Activated CD4-positive, alpha-beta memory T cell treated with anti-CD3 and anti-CD28 coated beads, Interleukin-2, amount 10 ng/mL, durations not matched to agents 7 days and 5 days (primary cell): ENCODE data around the gene OR1L1. TPM values are rescaled to one million over a fixed set of nuclear protein-coding genes. Genes with fewer than 3 reads are reported as not detected.

ENCODE experiments used
- CTCF ChIA-PET: fragments of 350-600 bp; sonication (Branson Sonifier 250); formaldehyde crosslinking; loops from one replicate; lab custom pipeline; 2021; ENCODE audit warnings: antibody characterized with exemption, inconsistent platforms; lab: Charles Lee
- POLR2A ChIA-PET: fragments of 350-600 bp; sonication (Branson Sonifier 250); formaldehyde crosslinking; loops from one replicate; lab custom pipeline; 2021; ENCODE audit warnings: antibody characterized with exemption; lab: Charles Lee
- DNase-seq: peaks from one replicate; pipeline ENCODE4 v3.0.0-alpha.2; 2020
- H3K27ac Mint-ChIP-seq: one replicate; pipeline ENCODE4 v1.8.0; 2021; ENCODE audit warnings: mild to moderate bottlenecking, mixed read lengths
- H3K27me3 Mint-ChIP-seq: one replicate; pipeline ENCODE4 v1.8.0; 2021; ENCODE audit warnings: mixed read lengths
- H3K36me3 Mint-ChIP-seq: one replicate; pipeline ENCODE4 v1.8.0; 2021; ENCODE audit warnings: low read depth, mixed read lengths
- H3K4me1 Mint-ChIP-seq: one replicate; pipeline ENCODE4 v1.8.0; 2021; ENCODE audit warnings: mixed read lengths
- H3K4me3 Mint-ChIP-seq: one replicate; pipeline ENCODE4 v1.8.0; 2021; ENCODE audit warnings: mild to moderate bottlenecking, mixed read lengths
- H3K9me3 Mint-ChIP-seq: one replicate; pipeline ENCODE4 v1.8.0; 2021; ENCODE audit warnings: mixed read lengths
- total RNA-seq, 2 experiments: library from RNA; stranded (reverse); gene quantifications; one replicate each; pipeline ENCODE4 v1.2.3, GENCODE V29; 2021

The OR1L1 gene, protein sequence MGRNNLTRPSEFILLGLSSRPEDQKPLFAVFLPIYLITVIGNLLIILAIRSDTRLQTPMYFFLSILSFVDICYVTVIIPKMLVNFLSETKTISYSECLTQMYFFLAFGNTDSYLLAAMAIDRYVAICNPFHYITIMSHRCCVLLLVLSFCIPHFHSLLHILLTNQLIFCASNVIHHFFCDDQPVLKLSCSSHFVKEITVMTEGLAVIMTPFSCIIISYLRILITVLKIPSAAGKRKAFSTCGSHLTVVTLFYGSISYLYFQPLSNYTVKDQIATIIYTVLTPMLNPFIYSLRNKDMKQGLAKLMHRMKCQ
- total RNA-seq = not detected

DNA sequence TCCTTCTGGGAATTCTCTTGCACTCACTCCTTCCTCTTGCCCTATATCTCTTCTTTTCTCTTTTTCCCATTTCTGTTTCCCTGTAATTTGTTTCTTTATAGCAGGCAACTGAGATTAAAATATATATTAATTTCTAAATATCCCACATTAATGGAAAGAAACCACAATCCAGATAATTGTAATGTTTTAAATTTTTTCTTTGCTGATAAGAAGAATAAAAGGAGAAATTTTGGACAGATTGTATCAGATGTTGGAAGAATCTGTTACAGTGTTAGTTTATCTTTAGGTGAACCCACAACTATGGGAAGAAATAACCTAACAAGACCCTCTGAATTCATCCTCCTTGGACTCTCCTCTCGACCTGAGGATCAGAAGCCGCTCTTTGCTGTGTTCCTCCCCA, at the start of gene OR1L1:
TSS of gene OR1L1 (plus strand) at position 301 of the 400 bp plus-strand sequence. CDS start at position 301, 0 bp downstream.
- Mint-ChIP-seq H3K4me1 (no peaks in the 10 kb centered on the region), H3K27ac (no peak within 1 kb of the TSS), H3K4me3 (no peak within 1 kb of the TSS), H3K9me3 (peaks cover 2% of the 10 kb centered on the region), H3K27me3 (no peaks in the 10 kb centered on the region), H3K36me3 (no peaks in the 10 kb centered on the region)
- POLR2A ChIA-PET = no interaction called here
- CTCF ChIA-PET = no interaction called here
- no peak for DNase-seq

DNA sequence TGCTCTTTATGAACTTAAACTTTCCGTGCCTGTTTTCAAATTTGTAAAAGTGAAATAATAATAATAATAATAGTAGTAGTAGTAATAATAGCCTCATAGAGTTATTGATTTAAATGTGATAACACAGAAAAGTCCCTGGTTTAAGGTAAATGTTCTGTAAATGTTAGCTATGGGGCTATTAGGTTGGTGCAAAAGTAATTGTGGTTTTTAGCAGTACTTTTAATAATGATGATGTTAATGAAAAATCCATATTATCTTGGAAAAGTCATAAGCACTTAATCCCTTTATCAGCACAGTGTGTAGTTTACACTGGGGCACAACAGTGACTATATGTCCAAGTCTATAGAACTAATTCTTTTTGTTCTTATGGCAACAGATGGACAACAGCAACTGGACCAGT, 47.2 kb upstream of the OR1L1 start, which contains the start of gene OR1Q1:
TSS of gene OR1Q1 (plus strand) at position 377 of the 400 bp plus-strand sequence. CDS start at position 377, 0 bp downstream.
- no peak within 1 kb of the TSS for H3K27ac Mint-ChIP-seq
- no peaks in the 10 kb centered on the region for H3K4me1 Mint-ChIP-seq
- H3K36me3 Mint-ChIP-seq = no peaks in the 10 kb centered on the region
- CTCF ChIA-PET = no interaction called here
- POLR2A ChIA-PET = no interaction called here
- no peak for DNase-seq
- no peak within 1 kb of the TSS for H3K4me3 Mint-ChIP-seq
- peaks cover 2% of the 10 kb centered on the region for H3K27me3 Mint-ChIP-seq
- no peaks in the 10 kb centered on the region for H3K9me3 Mint-ChIP-seq

DNA sequence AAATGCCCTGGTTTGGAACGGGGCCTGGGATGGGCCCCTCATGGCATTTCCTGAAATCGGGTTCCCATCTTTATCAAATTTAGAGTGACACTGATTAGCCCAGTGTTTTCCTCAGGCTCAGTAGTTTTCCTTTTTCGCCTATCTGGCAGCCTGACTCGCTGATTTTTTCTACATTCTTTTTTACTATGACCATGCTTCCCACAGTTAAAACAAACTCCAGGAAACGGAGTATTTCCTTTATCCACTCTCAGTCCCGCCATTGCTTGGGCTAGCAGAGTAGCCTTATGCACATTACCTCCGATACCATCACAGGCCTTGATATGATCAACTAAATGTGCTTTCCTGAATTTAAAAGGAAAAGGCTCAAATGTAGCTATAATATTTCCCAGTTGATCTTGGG, 41.5 kb upstream of the OR1L1 start:
- H3K27ac Mint-ChIP-seq = no peak overlapping the region
- H3K4me3 Mint-ChIP-seq = no peak overlapping the region
- H3K36me3 Mint-ChIP-seq = no peaks in the 10 kb centered on the region
- H3K9me3 Mint-ChIP-seq = peaks cover 2% of the 10 kb centered on the region
- H3K4me1 Mint-ChIP-seq = no peaks in the 10 kb centered on the region
- DNase-seq = no peak
- CTCF ChIA-PET = no interaction called here
- H3K27me3 Mint-ChIP-seq = no peaks in the 10 kb centered on the region
- POLR2A ChIA-PET = no interaction called here

DNA sequence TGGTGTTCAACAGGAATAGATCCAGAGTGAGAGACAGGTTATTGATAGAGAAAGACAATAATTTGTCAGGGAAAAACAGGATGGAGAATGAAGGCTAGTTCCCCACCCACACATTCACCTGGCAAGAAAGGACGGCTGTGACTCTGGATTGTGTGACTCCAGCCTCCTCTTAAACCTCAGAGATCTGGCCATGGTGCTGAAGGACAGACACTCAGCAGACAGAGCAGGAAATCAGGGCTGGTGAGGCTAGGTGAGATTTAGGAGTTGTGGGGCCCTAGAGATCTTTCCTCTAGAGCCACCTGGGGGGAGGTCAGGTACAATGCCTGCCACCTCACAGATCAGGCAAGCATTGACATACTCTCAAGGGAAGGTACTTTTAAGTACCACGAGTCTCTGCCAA, 19.3 kb upstream of the OR1L1 start:
- ChIA-PET POLR2A (no interaction called here), CTCF (no interaction called here)
- H3K4me1 Mint-ChIP-seq = no peaks in the 10 kb centered on the region
- no peak overlapping the region for H3K27ac Mint-ChIP-seq
- H3K27me3 Mint-ChIP-seq = peaks cover 3% of the 10 kb centered on the region
- DNase-seq = no peak
- H3K36me3 Mint-ChIP-seq = no peaks in the 10 kb centered on the region
- peaks cover 3% of the 10 kb centered on the region for H3K9me3 Mint-ChIP-seq
- H3K4me3 Mint-ChIP-seq = no peak overlapping the region

DNA sequence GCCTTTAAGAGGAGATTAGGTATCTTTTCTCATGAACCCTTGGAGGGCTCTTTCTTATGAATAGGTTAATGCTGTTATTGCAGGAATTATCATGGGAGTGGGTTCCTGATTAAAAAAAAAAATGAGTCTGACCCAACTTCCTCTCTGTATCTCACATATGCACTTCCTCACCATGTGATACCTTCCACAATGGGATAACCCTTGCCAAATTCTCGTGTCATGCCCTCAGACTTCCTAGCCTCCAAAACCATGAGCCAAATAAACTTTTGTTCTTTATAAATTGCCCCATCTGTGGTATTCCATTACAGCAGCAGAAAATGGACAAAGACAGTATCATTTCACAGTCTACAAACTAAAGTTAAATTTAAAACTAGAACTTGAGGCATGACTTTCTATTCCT, 5.1 kb upstream of the OR1L1 start:
- POLR2A ChIA-PET = no interaction called here
- CTCF ChIA-PET = no interaction called here
- H3K27ac Mint-ChIP-seq = no peak overlapping the region
- no peaks in the 10 kb centered on the region for H3K36me3 Mint-ChIP-seq
- no peaks in the 10 kb centered on the region for H3K4me1 Mint-ChIP-seq
- no peak for DNase-seq
- H3K27me3 Mint-ChIP-seq = no peaks in the 10 kb centered on the region
- H3K9me3 Mint-ChIP-seq = no peaks in the 10 kb centered on the region
- no peak overlapping the region for H3K4me3 Mint-ChIP-seq

DNA sequence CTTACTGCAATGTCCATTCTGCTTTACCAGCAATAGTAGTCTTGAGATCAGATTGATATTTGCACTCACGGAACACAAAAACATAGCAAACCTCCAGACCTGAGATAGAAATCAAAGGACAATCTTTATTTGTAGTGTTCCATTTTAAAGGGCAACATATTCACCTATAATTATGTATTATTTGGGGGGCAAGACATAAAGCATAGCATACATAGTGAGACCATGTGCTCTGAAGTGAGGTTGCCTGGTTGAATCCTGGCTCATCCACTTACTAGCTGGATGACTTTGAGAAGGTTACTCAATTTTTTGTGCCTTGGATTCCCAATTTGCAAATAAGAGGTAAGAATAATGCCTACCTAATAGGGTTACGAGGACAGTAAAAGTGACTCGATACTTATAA, 4.0 kb upstream of the OR1L1 start, which contains the start of gene OR1B1:
TSS of gene OR1B1 (minus strand) at position 101 of the 400 bp plus-strand sequence.
- Mint-ChIP-seq H3K27me3 (no peaks in the 10 kb centered on the region), H3K27ac (no peak within 1 kb of the TSS), H3K9me3 (no peaks in the 10 kb centered on the region), H3K4me1 (no peaks in the 10 kb centered on the region), H3K36me3 (no peaks in the 10 kb centered on the region), H3K4me3 (no peak within 1 kb of the TSS)
- no peak for DNase-seq
- ChIA-PET POLR2A (no interaction called here), CTCF (no interaction called here)

DNA sequence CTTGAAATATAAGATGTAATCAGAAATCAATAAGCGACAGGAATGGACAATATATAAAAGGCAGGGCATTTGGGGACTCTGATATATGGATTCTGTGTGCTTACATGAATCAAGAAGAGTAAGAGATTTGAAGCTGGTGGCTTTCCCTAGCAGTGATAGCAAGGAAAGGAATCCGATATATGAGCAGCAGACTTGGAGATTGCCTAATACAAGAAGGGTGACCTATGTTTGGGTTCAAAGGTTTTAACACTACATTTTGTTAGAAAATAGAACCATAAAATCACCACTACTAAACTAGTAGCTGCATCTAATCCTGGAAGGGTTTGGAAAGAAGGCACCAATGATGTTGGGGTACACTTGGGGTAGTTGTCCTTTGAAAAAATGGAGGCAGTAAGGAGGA, 11.0 kb downstream of the OR1L1 start:
- no peak for DNase-seq
- no peaks in the 10 kb centered on the region for H3K4me1 Mint-ChIP-seq
- POLR2A ChIA-PET = no interaction called here
- H3K9me3 Mint-ChIP-seq = peaks cover 6% of the 10 kb centered on the region
- no peak overlapping the region for H3K4me3 Mint-ChIP-seq
- no peaks in the 10 kb centered on the region for H3K27me3 Mint-ChIP-seq
- H3K27ac Mint-ChIP-seq = no peak overlapping the region
- H3K36me3 Mint-ChIP-seq = no peaks in the 10 kb centered on the region
- CTCF ChIA-PET = no interaction called here

DNA sequence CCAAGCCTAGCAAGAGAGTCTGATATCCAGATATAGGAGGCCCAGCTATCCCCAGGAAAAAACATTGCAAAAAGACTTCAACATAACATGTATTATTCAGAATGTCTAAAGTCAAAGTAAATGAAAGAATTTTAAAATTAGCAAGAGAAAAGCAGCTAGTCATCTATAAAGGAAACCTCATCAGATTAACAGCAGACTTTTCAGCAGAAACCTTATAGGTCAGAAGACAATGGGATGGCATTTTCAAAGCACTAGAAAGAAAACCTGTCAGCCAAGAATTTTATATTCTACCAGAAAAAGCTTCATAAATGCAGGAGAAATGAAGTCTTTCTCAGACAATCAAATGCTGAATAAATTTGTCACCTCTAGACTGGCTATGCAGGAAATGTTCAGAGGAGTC, 23.3 kb downstream of the OR1L1 start:
- Mint-ChIP-seq H3K9me3 (peaks cover 8% of the 10 kb centered on the region), H3K27ac (no peak overlapping the region), H3K4me1 (no peaks in the 10 kb centered on the region), H3K27me3 (no peaks in the 10 kb centered on the region), H3K36me3 (no peaks in the 10 kb centered on the region), H3K4me3 (no peak overlapping the region)
- POLR2A ChIA-PET = no interaction called here
- CTCF ChIA-PET = no interaction called here
- DNase-seq = no peak

DNA sequence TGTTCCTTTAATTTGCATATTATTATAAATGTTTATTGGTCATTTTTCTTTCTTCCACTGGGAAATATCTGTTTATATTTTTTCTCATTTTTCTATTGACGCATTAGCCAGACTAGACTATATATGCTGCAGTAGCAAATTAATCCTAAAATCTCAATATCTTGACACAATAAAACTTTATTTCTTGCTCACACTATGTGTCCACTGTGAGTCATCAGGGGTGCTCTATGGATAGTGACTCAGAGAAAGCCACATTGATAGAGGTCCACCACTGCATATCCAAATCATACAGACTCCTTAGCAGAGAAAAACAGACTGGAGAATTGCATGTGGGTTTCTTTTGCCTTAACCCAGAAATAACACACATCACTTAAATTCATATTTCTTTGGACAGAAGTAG, 34.2 kb downstream of the OR1L1 start:
- H3K36me3 Mint-ChIP-seq = no peaks in the 10 kb centered on the region
- ChIA-PET CTCF (no interaction called here), POLR2A (no interaction called here)
- H3K4me1 Mint-ChIP-seq = no peaks in the 10 kb centered on the region
- H3K4me3 Mint-ChIP-seq = no peak overlapping the region
- DNase-seq = no peak
- H3K27ac Mint-ChIP-seq = no peak overlapping the region
- peaks cover under 1% of the 10 kb centered on the region for H3K27me3 Mint-ChIP-seq
- peaks cover 8% of the 10 kb centered on the region for H3K9me3 Mint-ChIP-seq

Other genes starting within 250 kb of the OR1L1 start
- gene OR1J1, start 183.8 kb upstream of the OR1L1 start, total RNA-seq = not detected
- not detected for gene OR1J2, start 150.9 kb upstream of the OR1L1 start, total RNA-seq
- gene OR1J4, start 142.6 kb upstream of the OR1L1 start, total RNA-seq = not detected
- not detected for gene OR1N1, start 134.4 kb upstream of the OR1L1 start, total RNA-seq
- gene OR1N2, start 108.6 kb upstream of the OR1L1 start, total RNA-seq = not detected
- gene OR1L8, start 78.3 kb upstream of the OR1L1 start, total RNA-seq = not detected
- not detected for gene OR1Q1, start 47.0 kb upstream of the OR1L1 start, total RNA-seq
- not detected for gene OR1B1, start 4.1 kb upstream of the OR1L1 start, total RNA-seq
- not detected for gene OR1L3, start 13.4 kb downstream of the OR1L1 start, total RNA-seq
- not detected for gene OR1L4, start 62.3 kb downstream of the OR1L1 start, total RNA-seq
- gene OR1L6, start 80.6 kb downstream of the OR1L1 start, total RNA-seq = not detected
- not detected for gene OR5C1, start 127.2 kb downstream of the OR1L1 start, total RNA-seq
- gene OR1K1, start 138.4 kb downstream of the OR1L1 start, total RNA-seq = not detected
- 10 to 100 TPM; 23.0 to 24.2 TPM for gene PDCL, start 166.9 kb downstream of the OR1L1 start, total RNA-seq
- gene RC3H2, start 243.6 kb downstream of the OR1L1 start, total RNA-seq = 10 to 100 TPM; 51.4 to 55.1 TPM